B cell (primary cell): Measurements from ENCODE around the gene EXOC7. TPM values are rescaled to one million over a fixed set of nuclear protein-coding genes. Genes with fewer than 3 reads are reported as not detected.

Experiments
- ATAC-seq: fragments of 200-7000 bp; cut with Tn5 transposase; one replicate; pipeline ENCODE4 v1.10.0; 2021; ENCODE audit warnings: low read depth, mild to moderate bottlenecking, moderate number of reproducible peaks, moderate library complexity
- CTCF ChIA-PET: fragments of 350-600 bp; sonication (Branson Sonifier 250); formaldehyde crosslinking; loops from one replicate; lab custom pipeline; 2021; ENCODE audit warnings: antibody characterized with exemption, inconsistent platforms; lab: Charles Lee
- POLR2A ChIA-PET: fragments of 350-600 bp; sonication (Branson Sonifier 250); formaldehyde crosslinking; loops from one replicate; lab custom pipeline; 2021; ENCODE audit warnings: antibody characterized with exemption; lab: Charles Lee
- DNase-seq: peaks from one replicate; pipeline ENCODE4 v3.0.0; 2013
- H2AFZ ChIP-seq: 2 replicates; pipeline ENCODE4 v1.6.1; 2012; ENCODE audit warnings: mild to moderate bottlenecking, low read depth, low read length; ENCODE audit not compliant: insufficient read depth, poor library complexity, severe bottlenecking
- H3K27ac ChIP-seq, 2 donors: 1 replicate in 1 of 2; 2 replicates in 1 of 2; pipeline ENCODE4 v1.5.1; 2012 to 2013; ENCODE audit warnings: low read length in 2 of 2, mild to moderate bottlenecking in 2 of 2, moderate library complexity in 1 of 2
- H3K27me3 ChIP-seq, 4 experiments: fragments of 200-600 bp in 1 of 4; sonication (generic) in 1 of 4; replicated peaks in 1 of 4; 1 replicate in 2 of 4; 2 replicates in 2 of 4; pipeline versions ENCODE4 v1.6.1 to v1.7.0; 2013 to 2016; ENCODE audit warnings: low read length in 3 of 4, mild to moderate bottlenecking in 2 of 4, mixed read lengths in 1 of 4, moderate library complexity in 1 of 4; ENCODE audit not compliant: insufficient read depth in 4 of 4, control insufficient read depth in 3 of 4; ENCODE audit errors: control extremely low read depth in 1 of 4
- H3K36me3 ChIP-seq, 2 experiments: replicated peaks in 1 of 2; 1 replicate in 1 of 2; 2 replicates in 1 of 2; pipeline versions ENCODE4 v1.6.1 to v1.7.1; 2013; ENCODE audit warnings: low read length in 1 of 2; ENCODE audit not compliant: insufficient read depth in 2 of 2, control insufficient read depth in 1 of 2; ENCODE audit errors: control extremely low read depth in 1 of 2, extremely low read depth in 1 of 2
- H3K4me1 ChIP-seq, 2 donors: fragments of 200-600 bp in 1 of 2; sonication (generic) in 1 of 2; 1 replicate in 1 of 2; 2 replicates in 1 of 2; pipeline versions ENCODE4 v1.5.1 to v1.6.1; 2013 to 2017; ENCODE audit warnings: low read length in 2 of 2; ENCODE audit not compliant: control insufficient read depth in 2 of 2, insufficient read depth in 2 of 2
- H3K4me2 ChIP-seq: replicated peaks from 2 replicates; pipeline ENCODE3; 2012; ENCODE audit warnings: mild to moderate bottlenecking, low read depth, low read length; ENCODE audit not compliant: poor library complexity, severe bottlenecking
- H3K4me3 ChIP-seq, 5 experiments: fragments of 200-600 bp in 1 of 5; sonication (generic) in 1 of 5; 1 replicate in 3 of 5; 2 replicates in 2 of 5; pipeline versions ENCODE4 v1.5.1 to v1.7.0; 2011 to 2016; ENCODE audit warnings: low read length in 4 of 5, mild to moderate bottlenecking in 4 of 5, low read depth in 2 of 5, control low read depth in 1 of 5, moderate library complexity in 1 of 5; ENCODE audit not compliant: insufficient read depth in 1 of 5; ENCODE audit errors: control extremely low read depth in 1 of 5, extremely low read depth in 1 of 5
- H3K79me2 ChIP-seq: fragments of 200-600 bp; sonication (generic); one replicate; pipeline ENCODE4 v1.6.0; 2016; ENCODE audit warnings: low read length; ENCODE audit not compliant: control insufficient read depth, insufficient read depth
- H3K9ac ChIP-seq: fragments of 200-600 bp; sonication (generic); 2 replicates; pipeline ENCODE4 v1.6.1; 2017; ENCODE audit warnings: mild to moderate bottlenecking, low read length, moderate library complexity
- H3K9me3 ChIP-seq, 3 donors: one replicate each; pipeline versions ENCODE4 v1.6.1 to v1.7.1; 2013; ENCODE audit warnings: low read length in 2 of 3; ENCODE audit not compliant: control insufficient read depth in 2 of 3, insufficient read depth in 1 of 3; ENCODE audit errors: control extremely low read depth in 1 of 3
- H4K20me1 ChIP-seq: 2 replicates; pipeline ENCODE4 v1.6.0; 2012; ENCODE audit warnings: mild to moderate bottlenecking, low read length; ENCODE audit not compliant: insufficient read depth, control insufficient read depth, poor library complexity, severe bottlenecking
- H3K27ac Mint-ChIP-seq: one replicate; pipeline ENCODE4 v1.8.0; 2021; ENCODE audit warnings: mixed read lengths
- H3K27me3 Mint-ChIP-seq: one replicate; pipeline ENCODE4 v1.8.0; 2021; ENCODE audit warnings: mixed read lengths
- H3K4me1 Mint-ChIP-seq: one replicate; pipeline ENCODE4 v1.8.0; 2021; ENCODE audit warnings: mixed read lengths
- H3K4me3 Mint-ChIP-seq: one replicate; pipeline ENCODE4 v1.8.0; 2021; ENCODE audit warnings: mixed read lengths
- H3K9me3 Mint-ChIP-seq: one replicate; pipeline ENCODE4 v1.8.0; 2022; ENCODE audit warnings: mixed read lengths; ENCODE audit not compliant: insufficient read depth
- CTCF ChIP-seq: fragments of 200-600 bp; IDR thresholded peaks from one replicate; pipeline ENCODE4 v1.8.0; 2022; ENCODE audit warnings: antibody characterized with exemption, mild to moderate bottlenecking
- EZH2 ChIP-seq: IDR thresholded peaks from 2 replicates; pipeline ENCODE4 v1.6.1; 2012; ENCODE audit warnings: borderline replicate concordance, low read depth, mild to moderate bottlenecking, moderate library complexity, low read length; ENCODE audit not compliant: insufficient read depth, poor library complexity, severe bottlenecking
- WGBS: methylation state at CpG from one replicate; pipeline ENCODE4 v1.1.5; 2013; ENCODE audit warnings: missing lambda C conversion rate; ENCODE audit not compliant: insufficient coverage; 5-methylcytosine and 5-hydroxymethylcytosine counted together
- intact Hi-C: fragments of 100-400 bp; cut with micrococcal nuclease; formaldehyde crosslinking; loops from one replicate; pipeline ENCODE4 v1.10.0; 2022
- polyA plus RNA-seq: library from polyadenylated mRNA; depleted of rRNA; stranded (reverse); fragments of >200 nt; gene quantifications from 2 replicates; pipeline ENCODE4 v1.2.3, GENCODE V29; 2012
- total RNA-seq, 2 donors: library from RNA; stranded (reverse); fragments of 120-200 nt in 1 of 2; gene quantifications; 1 replicate in 1 of 2; 2 replicates in 1 of 2; pipeline versions ENCODE4 v1.2.3 to v1.2.4, GENCODE V29; 2013 to 2022

The EXOC7 gene
- total and polyA plus RNA-seq, 2 donors (not counting 1 experiment from before 2014, with no cell fraction given): 105 to 194 TPM

GRCh38 chr17:76071531-76072147 is 31.9 kb downstream of the EXOC7 start:
- WGBS: 13% methylated on average over 12 of the region's 15 CpGs
- peaks cover 39 to 47% of the 10 kb centered on the region in 2 donors for H3K4me1 ChIP-seq
- H3K36me3 ChIP-seq: peaks cover 1 to 20% of the 10 kb centered on the region in 2 experiments
- H3K9me3 ChIP-seq: peaks cover 0 to 19% (median 0%) of the 10 kb centered on the region in 3 donors
- peak overlapping the region; percentile 80 to 92 (median 89) for H3K4me3 ChIP-seq
- H3K9me3 Mint-ChIP-seq: no peaks in the 10 kb centered on the region
- CTCF ChIA-PET: interaction anchor here (1.0 to 1.1 kb wide), 2 partner anchors 208 to 227 kb away, joined by 3 read pairs; no protein-coding TSS in a partner anchor
- H3K4me3 Mint-ChIP-seq: peak overlapping the region; percentile 96
- peaks cover 14% of the 10 kb centered on the region for H3K27me3 Mint-ChIP-seq
- peaks cover 45% of the 10 kb centered on the region for H3K79me2 ChIP-seq
- ATAC-seq: no peak
- POLR2A ChIA-PET: interaction anchor here (1.3 kb wide), 1 partner anchor 10 kb away, joined by 3 read pairs; no protein-coding TSS in a partner anchor
- intact Hi-C loops: loop anchor here (2.0 kb wide), 1 partner anchor 281 kb away; the partner anchor contains the start of gene PRPSAP1
- DNase-seq: no peak
- H3K4me2 ChIP-seq: peak overlapping the region; percentile 83
- H4K20me1 ChIP-seq: peaks cover 19% of the 10 kb centered on the region
- peaks cover 52% of the 10 kb centered on the region for H3K4me1 Mint-ChIP-seq
- peak overlapping the region; percentile 93 for H2AFZ ChIP-seq
- H3K9ac ChIP-seq: peak overlapping the region; percentile 83
- H3K27me3 ChIP-seq: peaks cover 0 to 33% (median 20%) of the 10 kb centered on the region in 4 experiments
- H3K27ac Mint-ChIP-seq: peak overlapping the region; percentile 94
- TF ChIP-seq CTCF (no peak), EZH2 (no peak)
- peak overlapping the region; percentile 61 to 87 for H3K27ac ChIP-seq

GRCh38 chr17:76065775-76066174 is 37.8 kb downstream of the EXOC7 start:
- no peak for TF ChIP-seq EZH2
- TF ChIP-seq CTCF: no peak
- Histone ChIP-seq H3K27me3 (no peaks in the 10 kb centered on the region), H3K36me3 (peaks cover 1 to 71% of the 10 kb centered on the region in 2 experiments), H3K9ac (no peak overlapping the region), H3K4me2 (no peak overlapping the region), H3K4me3 (no peak overlapping the region), H3K4me1 (peaks cover 2 to 5% of the 10 kb centered on the region in 2 donors), H4K20me1 (peaks cover 19% of the 10 kb centered on the region), H3K79me2 (peaks cover 28% of the 10 kb centered on the region), H3K27ac (no peak overlapping the region), H3K9me3 (no peaks in the 10 kb centered on the region), H2AFZ (no peak overlapping the region)
- intact Hi-C loops: no loop called here
- DNase-seq (no peak), ATAC-seq (no peak)
- Mint-ChIP-seq H3K4me3 (no peak overlapping the region), H3K9me3 (no peaks in the 10 kb centered on the region), H3K27ac (peak overlapping the region; percentile 20), H3K4me1 (peaks cover 15% of the 10 kb centered on the region), H3K27me3 (no peaks in the 10 kb centered on the region)
- ChIA-PET POLR2A (no interaction called here), CTCF (interaction anchor here (0.7 to 1.2 kb wide), 2 partner anchors 30 to 215 kb away, joined by 3 read pairs; no protein-coding TSS in a partner anchor)
- 94% methylated on average over 4 of the region's 4 CpGs for WGBS
